ENCODE data around the gene ASNSD1.

- TF ChIP-seq POLR2AphosphoS5 (IDR thresholded peaks at IDR 0.05) (no peak), CTCF (IDR thresholded peaks at IDR 0.05) (no peak)
Measured at GRCh38 chr2:189709501-189710221, 48.4 kb downstream of the ASNSD1 start.

Measured in sigmoid colon (tissue), 4 donors.